Erythroblast (primary cell): ENCODE data around the gene KCNT1.

Experiments
- GATA1 ChIP-seq: IDR thresholded peaks from 2 replicates; pipeline ENCODE4 v1.6.1; 2011; ENCODE audit warnings: low read depth, mild to moderate bottlenecking, control low read depth, low read length, moderate library complexity
- POLR2A ChIP-seq: IDR thresholded peaks from 2 replicates; pipeline ENCODE4 v1.6.1; 2011; ENCODE audit warnings: mild to moderate bottlenecking, low read length

DNA sequence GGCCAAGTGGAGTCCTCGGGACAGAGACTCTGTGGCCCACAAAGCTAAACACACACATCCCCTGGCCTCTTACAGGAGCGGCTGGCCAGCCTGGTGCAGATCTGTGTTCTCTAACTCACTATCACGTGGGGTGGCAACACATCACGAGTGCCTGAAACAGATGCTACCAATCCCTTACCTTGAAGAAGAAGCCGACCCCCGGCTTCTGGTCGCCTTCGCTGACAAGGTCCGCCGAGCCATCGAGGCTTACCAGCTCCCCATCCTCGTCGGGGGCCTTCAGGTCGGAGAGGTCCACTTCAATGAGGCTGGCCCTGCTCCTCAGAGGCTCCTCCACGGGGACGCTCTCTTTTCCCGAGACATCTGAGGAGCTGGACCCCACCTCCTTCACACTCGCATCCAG, 118.7 kb downstream of the KCNT1 start:
- TF ChIP-seq POLR2A = no peak
- no peak for TF ChIP-seq GATA1
